ENCODE measurements around the gene ACTR1B. TPM values are rescaled to one million over a fixed set of nuclear protein-coding genes. Genes with fewer than 3 reads are reported as not detected.

Gene ACTR1B
- total RNA-seq, result 45.0 and 51.2 TPM in 2 replicates

GRCh38 chr2:97663962-97664635 lies at the start of gene ACTR1B:
ACTR1B (minus strand) TSS chr2:97664044; CDS start chr2:97663890, 154 bp downstream.

GRCh38 chr2:97669448-97669847 lies 5.6 kb upstream of the ACTR1B start, which contains the start of gene C2orf92:
C2orf92 (plus strand) TSS chr2:97669713; CDS start chr2:97669789, 76 bp downstream.

GRCh38 chr2:97645695-97646629 lies 17.9 kb downstream of the ACTR1B start, which contains the start of gene COX5B:
COX5B (plus strand) TSS chr2:97646062; CDS start chr2:97646087, 25 bp downstream.

Other genes with a start within 250 kb of the ACTR1B start
- gene ANKRD36B, start 74.2 kb downstream of the ACTR1B start, total RNA-seq, result 4.2 and 9.9 TPM in 2 replicates
- 265 and 287 TPM in 2 replicates for gene COX5B, start 18.0 kb downstream of the ACTR1B start, total RNA-seq
- 2.3 TPM in 1 of 2 replicates, not detected in the other for gene C2orf92, start 5.7 kb upstream of the ACTR1B start, total RNA-seq
- not detected in 2 replicates for gene ZAP70, start 49.5 kb upstream of the ACTR1B start, total RNA-seq